Measurements from ENCODE around the gene ABT1.

ABT1 gene

DNA sequence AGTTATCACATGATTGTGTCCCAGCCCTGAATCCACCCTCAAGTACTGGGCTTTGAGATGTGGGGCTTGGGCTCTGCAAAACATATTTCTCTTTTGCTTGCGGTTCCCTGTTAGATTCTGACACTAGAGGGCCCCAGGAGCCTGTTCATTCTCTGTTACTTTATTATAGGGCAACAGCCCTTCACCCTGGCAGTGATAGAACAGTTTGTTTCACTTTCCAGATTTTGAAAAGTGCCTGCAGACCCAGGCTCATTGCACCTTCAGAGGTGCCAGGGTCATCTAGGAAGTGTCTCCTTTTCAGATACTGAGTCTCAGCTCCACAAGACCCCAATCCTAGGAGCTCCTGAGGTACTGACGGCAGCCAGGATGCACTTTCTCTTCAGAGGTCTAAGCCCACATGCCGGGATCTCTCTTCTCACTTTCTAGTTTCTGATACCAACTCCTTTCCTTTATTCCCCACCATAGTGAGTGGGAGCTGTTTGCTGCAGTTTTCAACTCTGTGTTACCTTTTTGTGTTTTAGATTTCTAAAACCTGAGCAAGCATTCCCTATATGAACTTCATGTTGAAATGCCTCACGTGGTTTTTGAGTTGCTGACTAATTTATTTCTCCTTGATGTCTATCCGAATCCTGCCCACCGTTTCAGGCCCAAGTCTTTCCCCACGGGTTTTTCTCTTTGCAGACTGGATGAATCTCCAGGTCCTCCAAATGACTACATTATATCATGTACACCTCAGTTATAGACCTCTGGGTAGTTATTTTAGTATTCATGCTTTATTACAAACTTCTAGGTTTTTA, 10.9 kb downstream of the ABT1 start:
- DNase-seq, result peak; percentile 60 to 78

GRCh38 chr6:26609463-26609862, 12.7 kb downstream of the ABT1 start:
- DNase-seq, result no peak

- DNase-seq, result no peak
These were observed 14.8 kb downstream of the ABT1 start for GRCh38 chr6:26611599-26611998.

- no peak for DNase-seq
These were observed 16.4 kb downstream of the ABT1 start for GRCh38 chr6:26613201-26613600.

DNA sequence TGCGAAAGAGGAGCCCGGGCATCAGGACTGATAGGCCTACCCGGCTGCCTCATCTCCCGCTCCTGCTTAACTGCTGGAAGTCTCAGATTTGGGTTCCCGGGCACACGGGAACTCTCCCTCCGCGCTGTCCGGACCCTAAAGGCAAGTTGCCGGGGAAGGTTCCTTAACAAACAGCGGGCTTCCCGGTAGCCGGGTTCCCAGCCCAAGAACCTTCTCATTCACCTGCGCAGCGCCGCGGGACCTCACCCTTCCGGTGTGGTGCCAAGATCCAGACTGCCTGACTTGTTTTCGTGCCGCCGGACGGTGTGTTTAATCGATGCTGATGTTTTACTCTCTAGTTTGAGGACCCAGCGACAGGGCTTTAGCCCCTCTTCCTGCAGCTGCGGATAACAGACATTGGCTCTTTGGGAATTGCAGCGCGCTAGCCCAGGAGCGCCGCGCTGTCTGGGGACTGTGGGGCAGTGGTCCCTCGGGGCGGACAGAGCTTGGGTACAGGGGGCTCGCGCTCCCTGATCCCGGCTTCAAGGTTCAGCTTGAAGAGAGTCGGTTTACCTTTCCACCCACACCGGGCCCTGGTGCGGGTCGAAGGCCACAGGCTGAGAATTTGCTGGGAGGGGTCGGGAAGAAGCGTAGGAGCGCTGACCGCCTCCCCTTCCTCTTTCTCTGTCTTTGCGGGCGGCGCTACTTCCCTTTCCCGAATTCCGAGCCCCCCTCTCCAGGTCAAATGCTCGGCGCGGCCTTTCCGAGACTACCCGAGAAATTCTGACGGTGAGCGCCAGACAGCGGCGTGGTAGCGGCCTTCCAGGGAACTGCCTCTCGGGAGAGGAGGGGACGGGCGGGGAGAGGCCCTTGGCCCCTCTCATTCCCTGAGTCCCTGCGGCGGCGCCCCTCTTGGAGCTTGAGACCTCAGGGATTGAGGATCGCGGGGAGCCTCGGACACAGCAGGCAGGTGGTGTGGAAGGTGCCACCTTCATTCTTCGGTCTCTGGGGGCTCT, 17.2 kb downstream of the ABT1 start:
- no peak for DNase-seq

DNA sequence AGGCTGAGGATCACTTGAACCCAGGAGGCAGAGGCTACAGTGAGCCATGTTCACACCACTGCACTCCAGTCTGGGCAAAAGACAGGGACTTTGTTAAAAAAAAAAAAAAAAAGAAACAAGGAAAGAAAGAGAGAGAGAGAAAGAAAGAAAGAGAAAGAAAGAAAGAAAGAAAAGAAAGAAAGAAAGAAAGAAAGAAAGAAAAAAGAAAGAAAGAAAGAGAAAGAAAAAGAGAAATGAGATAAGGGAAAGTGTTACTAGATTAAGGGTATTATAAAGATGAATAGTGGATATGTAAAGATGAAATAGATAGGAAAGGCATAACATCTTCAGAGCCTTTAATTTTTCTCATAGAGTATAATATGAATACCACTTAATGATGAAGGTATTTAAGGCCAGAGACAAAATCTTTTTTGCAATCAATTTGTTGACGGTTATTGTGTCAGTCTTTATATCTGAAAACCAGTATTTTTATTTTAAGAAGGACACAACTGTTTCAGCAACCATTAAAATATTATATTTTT, 26.6 kb downstream of the ABT1 start:
- no peak for DNase-seq

GRCh38 chr6:26624557-26624956, 27.8 kb downstream of the ABT1 start:
- no peak for DNase-seq

GRCh38 chr6:26627843-26628242, 31.1 kb downstream of the ABT1 start:
- no peak for DNase-seq

GRCh38 chr6:26629359-26629758, 32.6 kb downstream of the ABT1 start:
- no peak for DNase-seq

GRCh38 chr6:26640806-26641205, 44.1 kb downstream of the ABT1 start:
- DNase-seq, result no peak

DNA sequence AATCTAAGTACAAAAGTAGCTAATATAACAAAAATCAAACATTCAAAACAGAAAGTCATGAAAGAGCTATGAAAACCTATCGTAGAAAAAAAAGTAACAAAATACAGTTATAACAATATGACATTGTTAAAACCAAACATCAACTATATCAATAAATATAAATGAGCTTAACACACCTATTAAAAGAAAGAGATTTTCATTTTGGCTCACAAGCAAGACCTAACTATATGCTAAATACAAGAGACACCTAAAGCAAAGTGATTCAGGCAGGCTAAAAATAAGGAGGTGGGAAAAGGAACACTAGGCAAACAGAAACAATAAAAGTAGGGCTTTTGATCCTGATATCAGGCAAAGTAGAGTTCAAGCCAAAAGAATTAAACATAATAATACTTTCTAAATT, 49.3 kb downstream of the ABT1 start:
- DNase-seq, result no peak
